AG04449 (cell line): ENCODE measurements around the gene CISD3.

ENCODE experiments used
- CTCF ChIA-PET: fragments of 350-600 bp; formaldehyde crosslinking; extraction: SDS; loops from one replicate; lab custom pipeline; 2021; ENCODE audit warnings: antibody characterized with exemption; lab: Yijun Ruan, JAX
- POLR2A ChIA-PET: fragments of 400-600, 350-600 bp; formaldehyde crosslinking; extraction: SDS; loops from one replicate; lab custom pipeline; 2020; ENCODE audit warnings: antibody characterized with exemption, inconsistent platforms; lab: Yijun Ruan, JAX
- DNase-seq: peaks from one replicate; pipeline ENCODE4 v3.0.0-alpha.2; 2010; ENCODE audit warnings: low read depth, low spot score
- H3K4me3 ChIP-seq: 2 replicates; pipeline ENCODE4 v1.5.1; 2011; ENCODE audit warnings: low read depth, mild to moderate bottlenecking, control low read depth, low read length
- CTCF ChIP-seq: IDR thresholded peaks from one replicate; pipeline ENCODE4 v1.5.1; 2011; ENCODE audit warnings: mild to moderate bottlenecking, moderate library complexity, low read length, control low read depth, inconsistent platforms; ENCODE audit not compliant: insufficient read depth; ENCODE audit errors: missing control alignments

Gene CISD3

GRCh38 chr17:38702916-38703741, 27.0 kb upstream of the CISD3 start:
- ChIA-PET CTCF (no interaction called here), POLR2A (no interaction called here)
- DNase-seq = no peak
- TF ChIP-seq CTCF = no peak
- H3K4me3 ChIP-seq = peak overlapping the region; percentile 76

GRCh38 chr17:38703742-38704605, 26.2 kb upstream of the CISD3 start:
- TF ChIP-seq CTCF = no peak
- ChIA-PET POLR2A (no interaction called here), CTCF (interaction anchor here (1.0 to 1.5 kb wide), 3 partner anchors 16 to 31 kb away, joined by 3 to 4 read pairs (median 3); no protein-coding TSS in a partner anchor)
- peak overlapping the region; percentile 76 for H3K4me3 ChIP-seq
- DNase-seq = no peak

- no peak for TF ChIP-seq CTCF
- ChIA-PET CTCF (interaction anchor here (1.0 to 1.5 kb wide), 3 partner anchors 17 to 30 kb away, joined by 3 to 4 read pairs (median 3); no protein-coding TSS in a partner anchor), POLR2A (no interaction called here)
Measured at GRCh38 chr17:38704606-38705522, 25.3 kb upstream of the CISD3 start, which contains the start of gene MLLT6. TSS of gene MLLT6 (plus strand) at chr17:38705273. CDS start at chr17:38705633, 360 bp downstream.

GRCh38 chr17:38705523-38705802, 24.7 kb upstream of the CISD3 start:
- no peak for TF ChIP-seq CTCF
- no peak for DNase-seq
- POLR2A ChIA-PET = no interaction called here
- H3K4me3 ChIP-seq = peak overlapping the region; percentile 76
- CTCF ChIA-PET = interaction anchor here (1.5 kb wide), 1 partner anchor 18 kb away, joined by 4 read pairs; no protein-coding TSS in a partner anchor

More at GRCh38 chr17:38704606-38705522, 25.3 kb upstream of the CISD3 start, which contains the start of gene MLLT6:
- peak within 1 kb of the TSS; percentile 76 for H3K4me3 ChIP-seq
- DNase-seq = no peak

GRCh38 chr17:38705803-38706504, 24.2 kb upstream of the CISD3 start:
- no peak for TF ChIP-seq CTCF
- H3K4me3 ChIP-seq = peak overlapping the region; percentile 76
- ChIA-PET POLR2A (interaction anchor here (1.4 kb wide), 1 partner anchor 22 kb away, joined by 3 read pairs; no protein-coding TSS in a partner anchor), CTCF (interaction anchor here (1.4 to 3.4 kb wide), 2 partner anchors 29 kb away, joined by 4 to 16 read pairs; no protein-coding TSS in a partner anchor)
- no peak for DNase-seq
